HG03025 (cell line): Measurements from ENCODE around the gene CHAMP1.

Source experiments
- ATAC-seq: cut with Tn5 transposase; IDR thresholded peaks from one replicate; pipeline ENCODE4 v1.9.1; 2021; ENCODE audit warnings: mild to moderate bottlenecking, moderate library complexity; ENCODE audit not compliant: unreplicated experiment, low FRiP score

Gene CHAMP1

GRCh38 chr13:114314074-114314912 lies at the start of gene CHAMP1:
CHAMP1 (plus strand) TSS chr13:114314503; CDS start chr13:114323843, 9,340 bp downstream.
- peak; percentile 82 for ATAC-seq

- no peak for ATAC-seq
Measured at GRCh38 chr13:114264886-114265611, 49.3 kb upstream of the CHAMP1 start.

- no peak for ATAC-seq
Measured at GRCh38 chr13:114266241-114266640, 48.1 kb upstream of the CHAMP1 start.

- ATAC-seq, result no peak
Measured at GRCh38 chr13:114268344-114269280, 45.7 kb upstream of the CHAMP1 start.

- no peak for ATAC-seq
Measured at GRCh38 chr13:114269281-114269770, 45.0 kb upstream of the CHAMP1 start.

- no peak for ATAC-seq
Measured at GRCh38 chr13:114272977-114273376, 41.3 kb upstream of the CHAMP1 start.

- no peak for ATAC-seq
Measured at GRCh38 chr13:114275304-114275703, 39.0 kb upstream of the CHAMP1 start.

GRCh38 chr13:114279146-114279545 lies 35.2 kb upstream of the CHAMP1 start:
- ATAC-seq, result no peak

GRCh38 chr13:114279758-114280355 lies 34.4 kb upstream of the CHAMP1 start:
- no peak for ATAC-seq

- peak; percentile 58 for ATAC-seq
Measured at GRCh38 chr13:114281351-114282040, 32.8 kb upstream of the CHAMP1 start, which contains the start of gene UPF3A. UPF3A (plus strand) TSS chr13:114281601; CDS start chr13:114281640, 39 bp downstream.

GRCh38 chr13:114282041-114282670 lies 32.1 kb upstream of the CHAMP1 start:
- ATAC-seq, result peak; percentile 46

- ATAC-seq, result no peak
Measured at GRCh38 chr13:114283576-114283975, 30.7 kb upstream of the CHAMP1 start.

GRCh38 chr13:114284680-114285079 lies 29.6 kb upstream of the CHAMP1 start:
- ATAC-seq, result no peak

- ATAC-seq, result no peak
Measured at GRCh38 chr13:114285166-114285808, 29.0 kb upstream of the CHAMP1 start.

- no peak for ATAC-seq
Measured at GRCh38 chr13:114286808-114287207, 27.5 kb upstream of the CHAMP1 start.

GRCh38 chr13:114288157-114288591 lies 26.1 kb upstream of the CHAMP1 start:
- ATAC-seq, result no peak

GRCh38 chr13:114296448-114296847 lies 17.9 kb upstream of the CHAMP1 start:
- ATAC-seq, result no peak

- ATAC-seq, result no peak
Measured at GRCh38 chr13:114296902-114297301, 17.4 kb upstream of the CHAMP1 start.
